IMR-90 (cell line): ENCODE data around the gene UBE3A. TPM values are rescaled to one million over a fixed set of nuclear protein-coding genes. Genes with fewer than 3 reads are reported as not detected.
"Not testable (repeated sequence)": the region's sequence is repeated elsewhere in the genome, so short reads cannot be mapped to it uniquely, and the experiment has no call there.

Experiments
- ATAC-seq: fragments of 200-7000 bp; cut with Tn5 transposase; 2 replicates; pipeline ENCODE4 v1.9.1; 2020; ENCODE audit warnings: low read depth, mild to moderate bottlenecking, moderate library complexity
- BruUV-seq: library from RNA; stranded (reverse); fragments of 400-500 nt; replicated peaks from 2 replicates; lab custom pipeline; 2021; lab: Mats Ljungman, UMichigan
- CTCF ChIA-PET: fragments of 300-600 bp; formaldehyde crosslinking; extraction: SDS; loops from one replicate; lab custom pipeline; 2021; ENCODE audit warnings: antibody characterized with exemption; lab: Yijun Ruan, JAX
- POLR2A ChIA-PET: fragments of 300-600 bp; sonication (Branson Sonifier 250); formaldehyde crosslinking; loops from one replicate; lab custom pipeline; 2022; ENCODE audit warnings: antibody characterized with exemption; ENCODE audit not compliant: unreplicated experiment; lab: Charles Lee
- DNase-seq: peaks from one replicate; pipeline ENCODE4 v3.0.0; 2013
- H2AFZ ChIP-seq: replicated peaks from 2 replicates; pipeline ENCODE3; 2013; ENCODE audit warnings: low read length, mild to moderate bottlenecking; ENCODE audit not compliant: poor library complexity
- H2AK5ac ChIP-seq: 2 replicates; pipeline ENCODE4 v1.6.1; 2013; ENCODE audit warnings: low read depth, low read length, inconsistent platforms
- H2AK9ac ChIP-seq: replicated peaks from 2 replicates; pipeline ENCODE3; 2013; ENCODE audit warnings: mild to moderate bottlenecking, low read depth, low read length, moderate library complexity; ENCODE audit not compliant: poor library complexity
- H2BK120ac ChIP-seq: 2 replicates; pipeline ENCODE4 v1.6.1; 2013; ENCODE audit warnings: low read depth, low read length, inconsistent platforms
- H2BK15ac ChIP-seq: 3 replicates; pipeline ENCODE4 v1.6.1; 2013; ENCODE audit warnings: low read depth, low read length, inconsistent platforms
- H2BK20ac ChIP-seq: 2 replicates; pipeline ENCODE4 v1.6.1; 2013; ENCODE audit warnings: low read depth, mild to moderate bottlenecking, inconsistent platforms, low read length, moderate library complexity
- H2BK5ac ChIP-seq: 2 replicates; pipeline ENCODE4 v1.6.1; 2013; ENCODE audit warnings: mild to moderate bottlenecking, low read depth, low read length, inconsistent platforms; ENCODE audit not compliant: poor library complexity, severe bottlenecking
- H3K14ac ChIP-seq: replicated peaks from 2 replicates; pipeline ENCODE4 v1.6.1; 2013; ENCODE audit warnings: low read depth, low read length, inconsistent platforms
- H3K18ac ChIP-seq: 2 replicates; pipeline ENCODE4 v1.6.1; 2013; ENCODE audit warnings: low read depth, low read length, control low read depth
- H3K23ac ChIP-seq: 2 replicates; pipeline ENCODE4 v1.6.1; 2013; ENCODE audit warnings: low read depth, low read length, inconsistent platforms
- H3K27ac ChIP-seq: 2 replicates; pipeline ENCODE4 v1.5.1; 2013; ENCODE audit warnings: mild to moderate bottlenecking, control low read depth, low read length; ENCODE audit not compliant: insufficient read depth
- H3K27me3 ChIP-seq: 2 replicates; pipeline ENCODE4 v1.6.1; 2013; ENCODE audit warnings: low read length; ENCODE audit not compliant: control insufficient read depth, insufficient read depth
- H3K36me3 ChIP-seq: 2 replicates; pipeline ENCODE4 v1.6.1; 2013; ENCODE audit warnings: low read length, mixed read lengths; ENCODE audit not compliant: control insufficient read depth, insufficient read depth
- H3K4ac ChIP-seq: 2 replicates; pipeline ENCODE4 v1.6.1; 2013; ENCODE audit warnings: low read depth, low read length, inconsistent platforms
- H3K4me1 ChIP-seq: 2 replicates; pipeline ENCODE4 v1.6.1; 2013; ENCODE audit warnings: low read length, mixed read lengths; ENCODE audit not compliant: control insufficient read depth, insufficient read depth
- H3K4me2 ChIP-seq: 2 replicates; pipeline ENCODE4 v1.6.1; 2013; ENCODE audit warnings: low read depth, mild to moderate bottlenecking, control low read depth, low read length, moderate library complexity
- H3K4me3 ChIP-seq: 2 replicates; pipeline ENCODE4 v1.5.1; 2013; ENCODE audit warnings: low read depth, mild to moderate bottlenecking, control low read depth, low read length, moderate library complexity; ENCODE audit not compliant: insufficient read depth
- H3K56ac ChIP-seq: 2 replicates; pipeline ENCODE4 v1.6.1; 2013; ENCODE audit warnings: low read length, inconsistent platforms; ENCODE audit not compliant: insufficient read depth; ENCODE audit errors: extremely low read depth
- H3K79me1 ChIP-seq, 2 experiments: 2 replicates each; pipeline ENCODE4 v1.6.1; 2013; ENCODE audit warnings: low read length in 2 of 2, inconsistent platforms in 1 of 2, low read depth in 1 of 2
- H3K9ac ChIP-seq: 2 replicates; pipeline ENCODE4 v1.6.1; 2013; ENCODE audit warnings: low read depth, low read length, control low read depth
- H3K9me1 ChIP-seq: 2 replicates; pipeline ENCODE4 v1.6.1; 2013; ENCODE audit warnings: low read length, inconsistent platforms; ENCODE audit not compliant: insufficient read depth
- H3K9me3 ChIP-seq: 2 replicates; pipeline ENCODE4 v1.6.1; 2013; ENCODE audit warnings: low read length; ENCODE audit not compliant: control insufficient read depth, insufficient read depth
- H4K20me1 ChIP-seq: 2 replicates; pipeline ENCODE4 v1.6.1; 2013; ENCODE audit warnings: low read length, inconsistent platforms; ENCODE audit not compliant: insufficient read depth
- H4K5ac ChIP-seq: 2 replicates; pipeline ENCODE4 v1.6.1; 2013; ENCODE audit warnings: mild to moderate bottlenecking, low read depth, low read length, control low read depth
- H4K8ac ChIP-seq, 2 experiments: 2 replicates each; pipeline ENCODE4 v1.6.1; 2013; ENCODE audit warnings: low read depth in 2 of 2, low read length in 2 of 2, control low read depth in 1 of 2, inconsistent platforms in 1 of 2
- H4K91ac ChIP-seq: 2 replicates; pipeline ENCODE4 v1.6.1; 2013; ENCODE audit warnings: low read depth, low read length, inconsistent platforms; ENCODE audit not compliant: insufficient read depth
- WGBS, 2 experiments: methylation state at CpG; one replicate each; pipeline versions ENCODE4 v1.1.5 to v1.1.7; 2013; ENCODE audit warnings: missing lambda C conversion rate in 2 of 2; ENCODE audit not compliant: insufficient read length in 1 of 2; ENCODE audit errors: extremely low coverage in 2 of 2; 5-methylcytosine and 5-hydroxymethylcytosine counted together
- dilution Hi-C: fragments of 300-500 bp; cut with HindIII; formaldehyde crosslinking; loops from one replicate; pipeline ENCODE4 v1.14.3; 2018; ENCODE audit warnings: low sequenced_read_pairs; ENCODE audit not compliant: unreplicated experiment
- in situ Hi-C: fragments of 300-500 bp; cut with MboI; formaldehyde crosslinking; loops from 3 replicates; pipeline ENCODE4 v1.14.3; 2019; ENCODE audit warnings: low sequenced_read_pairs, inconsistent platforms, mixed read lengths
- intact Hi-C: fragments of 100-400 bp; cut with micrococcal nuclease; formaldehyde crosslinking; loops from 2 replicates; pipeline ENCODE4 v1.10.0; 2022
- polyA plus RNA-seq, 3 experiments: library from polyadenylated mRNA; depleted of rRNA; stranded (reverse); fragments of >200 nt; gene quantifications; 2 replicates each; pipeline ENCODE4 v1.2.3, GENCODE V29; 2012; ENCODE audit warnings: low replicate concordance in 1 of 3
- total RNA-seq: library from RNA; depleted of rRNA; stranded (reverse); fragments of >200 nt; gene quantifications from 2 replicates; pipeline ENCODE4 v1.2.3, GENCODE V29; 2012

UBE3A gene
- total and polyA plus RNA-seq, 2 of the 4 experiments (the other 2 are of a cell fraction): 19.3 to 53.2 TPM

- CTCF ChIA-PET, H3K27me3 ChIP-seq, H3K36me3 ChIP-seq, BruUV-seq, H2BK20ac ChIP-seq, H3K23ac ChIP-seq, H4K91ac ChIP-seq, H4K5ac ChIP-seq, H3K4ac ChIP-seq, dilution Hi-C loops, H4K20me1 ChIP-seq, H4K8ac ChIP-seq, H3K14ac ChIP-seq, H3K9ac ChIP-seq, H3K9me1 ChIP-seq, H2BK15ac ChIP-seq, H3K4me2 ChIP-seq, H3K56ac ChIP-seq, H3K4me3 ChIP-seq, H3K27ac ChIP-seq, H2BK5ac ChIP-seq, H3K18ac ChIP-seq, H3K4me1 ChIP-seq, H3K79me1 ChIP-seq, H3K9me3 ChIP-seq, POLR2A ChIA-PET, DNase-seq, H2AFZ ChIP-seq, H2AK9ac ChIP-seq, in situ Hi-C loops, ATAC-seq, H2BK120ac ChIP-seq, H2AK5ac ChIP-seq, intact Hi-C loops: not testable (repeated sequence)
- no CpG with 5 or more reads among the region's 5 CpGs for WGBS, 2 experiments
These were observed 14.4 kb upstream of the UBE3A start for GRCh38 chr15:25453246-25453645.
